ENCODE measurements around the gene PCDHB2. TPM values are rescaled to one million over a fixed set of nuclear protein-coding genes. Genes with fewer than 3 reads are reported as not detected.
A peak's percentile ranks its signal among the peaks of the same experiment; 100 is the strongest.
"Not testable (repeated sequence)": the region's sequence is repeated elsewhere in the genome, so short reads cannot be mapped to it uniquely, and the experiment has no call there.

PCDHB2 gene
- total RNA-seq, 2 donors from 2014 or later, result 1.8 to 2.2 TPM

GRCh38 chr5:141135030-141135717 lies 40.8 kb downstream of the PCDHB2 start, which contains the start of gene PCDHB5:
PCDHB5 (plus strand) TSS chr5:141135206; CDS start chr5:141135435, 229 bp downstream.
- H3K4me3 ChIP-seq, result peak within 1 kb of the TSS; percentile 26 to 47
- DNase-seq (ENCODE audit: low spot score), result no peak
- no peaks in the 10 kb centered on the region for H3K4me1 ChIP-seq
- H3K9me3 ChIP-seq, result peaks cover 0 to 73% of the 10 kb centered on the region in 2 donors
- no peaks in the 10 kb centered on the region for H3K36me3 ChIP-seq
- no peak within 1 kb of the TSS for H3K27ac ChIP-seq
- TF ChIP-seq, protein P1, sequence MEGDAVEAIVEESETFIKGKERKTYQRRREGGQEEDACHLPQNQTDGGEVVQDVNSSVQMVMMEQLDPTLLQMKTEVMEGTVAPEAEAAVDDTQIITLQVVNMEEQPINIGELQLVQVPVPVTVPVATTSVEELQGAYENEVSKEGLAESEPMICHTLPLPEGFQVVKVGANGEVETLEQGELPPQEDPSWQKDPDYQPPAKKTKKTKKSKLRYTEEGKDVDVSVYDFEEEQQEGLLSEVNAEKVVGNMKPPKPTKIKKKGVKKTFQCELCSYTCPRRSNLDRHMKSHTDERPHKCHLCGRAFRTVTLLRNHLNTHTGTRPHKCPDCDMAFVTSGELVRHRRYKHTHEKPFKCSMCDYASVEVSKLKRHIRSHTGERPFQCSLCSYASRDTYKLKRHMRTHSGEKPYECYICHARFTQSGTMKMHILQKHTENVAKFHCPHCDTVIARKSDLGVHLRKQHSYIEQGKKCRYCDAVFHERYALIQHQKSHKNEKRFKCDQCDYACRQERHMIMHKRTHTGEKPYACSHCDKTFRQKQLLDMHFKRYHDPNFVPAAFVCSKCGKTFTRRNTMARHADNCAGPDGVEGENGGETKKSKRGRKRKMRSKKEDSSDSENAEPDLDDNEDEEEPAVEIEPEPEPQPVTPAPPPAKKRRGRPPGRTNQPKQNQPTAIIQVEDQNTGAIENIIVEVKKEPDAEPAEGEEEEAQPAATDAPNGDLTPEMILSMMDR (IDR thresholded peaks at IDR 0.05), result peak in 1 of 2 donors; percentile 60
- H3K27me3 ChIP-seq, result no peaks in the 10 kb centered on the region

DNA sequence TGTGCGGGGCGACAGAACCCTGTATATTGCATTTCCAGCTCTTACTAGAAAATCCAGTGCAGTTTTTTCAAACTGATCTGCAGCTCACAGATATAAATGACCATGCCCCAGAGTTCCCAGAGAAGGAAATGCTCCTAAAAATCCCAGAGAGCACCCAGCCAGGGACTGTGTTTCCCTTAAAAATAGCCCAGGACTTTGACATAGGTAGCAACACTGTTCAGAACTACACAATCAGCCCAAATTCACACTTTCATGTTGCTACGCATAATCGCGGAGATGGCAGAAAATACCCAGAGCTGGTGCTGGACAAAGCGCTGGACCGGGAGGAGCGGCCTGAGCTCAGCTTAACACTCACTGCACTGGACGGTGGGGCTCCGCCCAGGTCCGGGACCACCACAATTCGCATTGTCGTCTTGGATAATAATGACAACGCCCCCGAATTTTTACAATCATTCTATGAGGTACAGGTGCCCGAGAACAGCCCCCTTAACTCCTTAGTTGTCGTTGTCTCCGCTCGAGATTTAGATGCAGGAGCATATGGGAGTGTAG lies 41.4 kb downstream of the PCDHB2 start:
- Histone ChIP-seq H3K4me3 (peak overlapping the region in 1 of 2 donors; percentile 47), H3K9me3 (peaks cover 0 to 73% of the 10 kb centered on the region in 2 donors), H3K4me1 (no peaks in the 10 kb centered on the region), H3K27me3 (no peaks in the 10 kb centered on the region), H3K36me3 (no peaks in the 10 kb centered on the region), H3K27ac (no peak overlapping the region)
- no peak for DNase-seq (ENCODE audit: low spot score)
- TF ChIP-seq, protein P1 (IDR thresholded peaks at IDR 0.05), result no peak

- DNase-seq (ENCODE audit: low spot score), result not testable (repeated sequence)
These were observed 42.9 kb downstream of the PCDHB2 start for GRCh38 chr5:141137346-141137745.

More at GRCh38 chr5:141137346-141137745, 42.9 kb downstream of the PCDHB2 start:
- H3K4me1 ChIP-seq, H3K27me3 ChIP-seq, H3K4me3 ChIP-seq, H3K36me3 ChIP-seq, H3K27ac ChIP-seq: not testable (repeated sequence)
- H3K9me3 ChIP-seq, result peaks cover 0 to 75% of the 10 kb centered on the region in 2 donors

Other genes with a start within 250 kb of the PCDHB2 start
- gene PCDHA9, start 246.2 kb upstream of the PCDHB2 start, total RNA-seq, result under 1 TPM in 1 of 2 donors, not detected in 1; 0.04 TPM
- gene PCDHA10, start 238.7 kb upstream of the PCDHB2 start, total RNA-seq, result under 1 TPM; 0.52 to 0.55 TPM
- under 1 TPM; 0.12 to 0.96 TPM for gene PCDHA11, start 225.7 kb upstream of the PCDHB2 start, total RNA-seq
- gene PCDHA12, start 219.3 kb upstream of the PCDHB2 start, total RNA-seq, result under 1 TPM; 0.59 to 0.67 TPM
- under 1 TPM; 0.15 to 0.39 TPM for gene PCDHA13, start 212.5 kb upstream of the PCDHB2 start, total RNA-seq
- under 1 TPM; 0.26 to 0.51 TPM for gene PCDHAC1, start 168.3 kb upstream of the PCDHB2 start, total RNA-seq
- 1 to 10 TPM; 3.7 to 4.1 TPM for gene PCDHAC2, start 128.1 kb upstream of the PCDHB2 start, total RNA-seq
- not detected for gene PCDHB1, start 43.2 kb upstream of the PCDHB2 start, total RNA-seq
- under 1 TPM; 0.63 to 0.83 TPM for gene PCDHB3, start 5.9 kb downstream of the PCDHB2 start, total RNA-seq
- gene PCDHB4, start 27.2 kb downstream of the PCDHB2 start, total RNA-seq, result 1 to 10 TPM; 1.6 to 2.6 TPM
- 1 to 10 TPM; 3.8 to 4.3 TPM for gene PCDHB5, start 40.6 kb downstream of the PCDHB2 start, total RNA-seq
- under 1 TPM; 0.12 to 0.33 TPM for gene PCDHB6, start 55.4 kb downstream of the PCDHB2 start, total RNA-seq
- 1 to 10 TPM; 1.0 to 1.4 TPM for gene PCDHB7, start 78.0 kb downstream of the PCDHB2 start, total RNA-seq
- gene PCDHB8, start 83.2 kb downstream of the PCDHB2 start, total RNA-seq, result 1 to 10 TPM in 1 of 2 donors, under 1 TPM in 1; 0.90 to 1.7 TPM
- gene PCDHB16, start 87.8 kb downstream of the PCDHB2 start, total RNA-seq, result 1 to 10 TPM; 5.3 TPM
- gene PCDHB9, start 92.5 kb downstream of the PCDHB2 start, total RNA-seq, result 1 to 10 TPM; 1.7 to 2.5 TPM
- 1 to 10 TPM; 2.0 to 2.5 TPM for gene PCDHB10, start 97.7 kb downstream of the PCDHB2 start, total RNA-seq
- 1 to 10 TPM; 1.8 to 2.4 TPM for gene PCDHB11, start 105.0 kb downstream of the PCDHB2 start, total RNA-seq
- 1 to 10 TPM; 1.8 to 2.3 TPM for gene PCDHB12, start 114.1 kb downstream of the PCDHB2 start, total RNA-seq
- 1 to 10 TPM; 4.2 to 5.0 TPM for gene PCDHB13, start 119.3 kb downstream of the PCDHB2 start, total RNA-seq
- gene PCDHB14, start 128.7 kb downstream of the PCDHB2 start, total RNA-seq, result 1 to 10 TPM; 4.3 to 5.1 TPM
- gene PCDHB15, start 150.8 kb downstream of the PCDHB2 start, total RNA-seq, result 1 to 10 TPM; 3.2 to 5.3 TPM
- gene SLC25A2, start 209.4 kb downstream of the PCDHB2 start, total RNA-seq, result not detected
- gene TAF7, start 226.2 kb downstream of the PCDHB2 start, total RNA-seq, result 10 to 100 TPM; 73.9 to 82.6 TPM
- 1 to 10 TPM; 1.4 to 2.0 TPM for gene PCDHGA1, start 235.9 kb downstream of the PCDHB2 start, total RNA-seq
- gene PCDHGA2, start 244.1 kb downstream of the PCDHB2 start, total RNA-seq, result 1 to 10 TPM; 7.5 to 7.7 TPM
- 1 to 10 TPM; 7.0 to 8.9 TPM for gene PCDHGA3, start 249.2 kb downstream of the PCDHB2 start, total RNA-seq